ENCODE measurements around the gene PSMB7.

The PSMB7 gene

GRCh38 chr9:124323904-124324303 is 91.3 kb downstream of the PSMB7 start:
- Histone ChIP-seq H3K27me3 (ENCODE audit: insufficient read depth, low read length, poor library complexity) (no peaks in the 10 kb centered on the region), H4K20me1 (ENCODE audit: insufficient read depth, low read length) (0 out of 2 replicates have a peak, but pooled peaks cover 2% of the 10 kb centered on the region), H3K27ac (ENCODE audit: low read length) (no peak overlapping the region), H3K4me2 (ENCODE audit: insufficient read depth, low read length) (no peak overlapping the region), H2AFZ (ENCODE audit: low read depth, low read length) (no peak overlapping the region), H3K9me3 (ENCODE audit: insufficient read depth, low read length, severe bottlenecking) (no peaks in the 10 kb centered on the region), H3K4me3 (ENCODE audit: low read depth in 1 of 2, low read length in 2 of 2) (no peak overlapping the region), H3K9ac (ENCODE audit: low read depth, low read length) (no peak overlapping the region), H3K79me2 (ENCODE audit: insufficient read depth, low read length) (no peaks in the 10 kb centered on the region), H3K4me1 (ENCODE audit: insufficient read depth, low read length) (peaks cover 4% of the 10 kb centered on the region; the same call in 1 of the 2 replicates), H3K36me3 (ENCODE audit: insufficient read depth, low read length) (no peaks in the 10 kb centered on the region)
- TF ChIP-seq EZH2 (IDR thresholded peaks at IDR 0.05; ENCODE audit: borderline replicate concordance, low read depth, low read length, severe bottlenecking) (no peak), CTCF (IDR thresholded peaks at IDR 0.05; ENCODE audit: borderline replicate concordance, extremely low read depth, low read length, poor library complexity, severe bottlenecking) (no peak)
- ATAC-seq (ENCODE audit: insufficient read depth, low read depth) (no peak), DNase-seq (no peak)

GRCh38 chr9:124322618-124323432 is 92.4 kb downstream of the PSMB7 start:
- 0 out of 2 replicates have a peak, but pooled peaks cover 2% of the 10 kb centered on the region for H4K20me1 ChIP-seq (ENCODE audit: insufficient read depth, low read length)
- ATAC-seq (ENCODE audit: insufficient read depth, low read depth) (peak; percentile 85), DNase-seq (peak; percentile 62)
- no peak overlapping the region for H3K27ac ChIP-seq (ENCODE audit: low read length)
- H3K9me3 ChIP-seq (ENCODE audit: insufficient read depth, low read length, severe bottlenecking): no peaks in the 10 kb centered on the region
- H3K4me1 ChIP-seq (ENCODE audit: insufficient read depth, low read length): peaks cover 4% of the 10 kb centered on the region; the same call in 1 of the 2 replicates
- H3K4me2 ChIP-seq (ENCODE audit: insufficient read depth, low read length): no peak overlapping the region
- H2AFZ ChIP-seq (ENCODE audit: low read depth, low read length): no peak overlapping the region
- no peak overlapping the region for H3K4me3 ChIP-seq (ENCODE audit: low read depth in 1 of 2, low read length in 2 of 2)
- H3K9ac ChIP-seq (ENCODE audit: low read depth, low read length): no peak overlapping the region
- no peaks in the 10 kb centered on the region for H3K79me2 ChIP-seq (ENCODE audit: insufficient read depth, low read length)
- no peaks in the 10 kb centered on the region for H3K36me3 ChIP-seq (ENCODE audit: insufficient read depth, low read length)
- TF ChIP-seq CTCF (IDR thresholded peaks at IDR 0.05; ENCODE audit: borderline replicate concordance, extremely low read depth, low read length, poor library complexity, severe bottlenecking) (no peak), EZH2 (IDR thresholded peaks at IDR 0.05; ENCODE audit: borderline replicate concordance, low read depth, low read length, severe bottlenecking) (no peak)
- no peaks in the 10 kb centered on the region for H3K27me3 ChIP-seq (ENCODE audit: insufficient read depth, low read length, poor library complexity)

- H3K9ac ChIP-seq (ENCODE audit: low read depth, low read length): no peak overlapping the region
- no peak overlapping the region for H3K4me3 ChIP-seq (ENCODE audit: low read depth in 1 of 2, low read length in 2 of 2)
- no peak overlapping the region for H3K27ac ChIP-seq (ENCODE audit: low read length)
- 0 out of 2 replicates have a peak, but pooled peaks cover 2% of the 10 kb centered on the region for H4K20me1 ChIP-seq (ENCODE audit: insufficient read depth, low read length)
- peaks cover 4% of the 10 kb centered on the region; the same call in 1 of the 2 replicates for H3K4me1 ChIP-seq (ENCODE audit: insufficient read depth, low read length)
- DNase-seq (no peak), ATAC-seq (ENCODE audit: insufficient read depth, low read depth) (no peak)
- H3K9me3 ChIP-seq (ENCODE audit: insufficient read depth, low read length, severe bottlenecking): no peaks in the 10 kb centered on the region
- no peaks in the 10 kb centered on the region for H3K27me3 ChIP-seq (ENCODE audit: insufficient read depth, low read length, poor library complexity)
- TF ChIP-seq EZH2 (IDR thresholded peaks at IDR 0.05; ENCODE audit: borderline replicate concordance, low read depth, low read length, severe bottlenecking): no peak
- no peak for TF ChIP-seq CTCF (IDR thresholded peaks at IDR 0.05; ENCODE audit: borderline replicate concordance, extremely low read depth, low read length, poor library complexity, severe bottlenecking)
- no peak overlapping the region for H3K4me2 ChIP-seq (ENCODE audit: insufficient read depth, low read length)
- no peaks in the 10 kb centered on the region for H3K79me2 ChIP-seq (ENCODE audit: insufficient read depth, low read length)
- H3K36me3 ChIP-seq (ENCODE audit: insufficient read depth, low read length): no peaks in the 10 kb centered on the region
- H2AFZ ChIP-seq (ENCODE audit: low read depth, low read length): no peak overlapping the region
Measured at GRCh38 chr9:124321935-124322334, 93.3 kb downstream of the PSMB7 start.
